GM18951 (cell line): ENCODE measurements around the gene PRDM15.

Experiments used
- POLR2A ChIP-seq: IDR thresholded peaks from 4 replicates; pipeline ENCODE4 v1.6.1; 2011; ENCODE audit warnings: mild to moderate bottlenecking; ENCODE audit not compliant: insufficient read length, insufficient read depth; ENCODE audit errors: extremely low read depth
- in situ Hi-C: fragments of 300-500 bp; cut with MboI; formaldehyde crosslinking; loops from one replicate; pipeline ENCODE4 v1.12.0; 2022; ENCODE audit warnings: low sequenced_read_pairs, mixed read lengths, inconsistent platforms; ENCODE audit not compliant: unreplicated experiment

Gene PRDM15

GRCh38 chr21:41871293-41872030 lies 7.7 kb downstream of the PRDM15 start:
- in situ Hi-C loops, result no loop called here
- TF ChIP-seq POLR2A, result no peak

- in situ Hi-C loops, result no loop called here
- no peak for TF ChIP-seq POLR2A
Observed at GRCh38 chr21:41869771-41870170, 9.4 kb downstream of the PRDM15 start.

GRCh38 chr21:41868062-41868710 lies 11.0 kb downstream of the PRDM15 start:
- TF ChIP-seq POLR2A, result peak; percentile 45
- in situ Hi-C loops, result no loop called here

- in situ Hi-C loops, result no loop called here
Observed at GRCh38 chr21:41867313-41867712, 11.8 kb downstream of the PRDM15 start.

GRCh38 chr21:41866274-41866809 lies 12.8 kb downstream of the PRDM15 start:
- in situ Hi-C loops, result no loop called here
- no peak for TF ChIP-seq POLR2A

More at GRCh38 chr21:41867313-41867712, 11.8 kb downstream of the PRDM15 start:
- TF ChIP-seq POLR2A, result no peak

GRCh38 chr21:41865002-41865777 lies 14.0 kb downstream of the PRDM15 start:
- in situ Hi-C loops, result no loop called here
- TF ChIP-seq POLR2A, result peak; percentile 38

- TF ChIP-seq POLR2A, result peak; percentile 28
- in situ Hi-C loops, result no loop called here
Observed at GRCh38 chr21:41864311-41865001, 14.7 kb downstream of the PRDM15 start.

- no peak for TF ChIP-seq POLR2A
- in situ Hi-C loops, result no loop called here
Observed at GRCh38 chr21:41863439-41863740, 15.8 kb downstream of the PRDM15 start.

GRCh38 chr21:41861987-41862386 lies 17.2 kb downstream of the PRDM15 start:
- no peak for TF ChIP-seq POLR2A
- in situ Hi-C loops, result no loop called here

GRCh38 chr21:41861255-41861654 lies 17.9 kb downstream of the PRDM15 start:
- in situ Hi-C loops, result no loop called here
- TF ChIP-seq POLR2A, result no peak

- no peak for TF ChIP-seq POLR2A
- in situ Hi-C loops, result no loop called here
Observed at GRCh38 chr21:41859297-41859980, 19.7 kb downstream of the PRDM15 start.

GRCh38 chr21:41858466-41859296 lies 20.5 kb downstream of the PRDM15 start:
- in situ Hi-C loops, result no loop called here
- TF ChIP-seq POLR2A, result no peak

GRCh38 chr21:41857771-41858300 lies 21.3 kb downstream of the PRDM15 start:
- in situ Hi-C loops, result no loop called here
- TF ChIP-seq POLR2A, result no peak
